Esophagus squamous epithelium (tissue), 5 donors: Measurements from ENCODE around the gene MLPH. TPM values are rescaled to one million over a fixed set of nuclear protein-coding genes. Genes with fewer than 3 reads are reported as not detected.
A peak's percentile ranks its signal among the peaks of the same experiment; 100 is the strongest.

ENCODE experiments used
- DNase-seq: peaks from one replicate; lab custom pipeline; 2025; lab: John Stamatoyannopoulos, UW
- H3K27ac ChIP-seq, 4 donors: fragments of 200-600 bp; sonication (generic); one replicate each; pipeline ENCODE4 v1.5.1; 2016 to 2019; ENCODE audit warnings: mild to moderate bottlenecking in 1 of 4
- H3K27me3 ChIP-seq, 4 donors: fragments of 200-600 bp; sonication (generic); 1 replicate in 3 of 4; 2 replicates in 1 of 4; pipeline versions ENCODE4 v1.5.1 to v1.6.0; 2017 to 2021; ENCODE audit warnings: antibody characterized with exemption in 1 of 4
- H3K36me3 ChIP-seq, 3 donors: fragments of 200-600 bp; sonication (generic); one replicate each; pipeline ENCODE4 v1.5.1; 2016 to 2019
- H3K4me1 ChIP-seq, 3 donors: fragments of 200-600 bp; sonication (generic); one replicate each; pipeline ENCODE4 v1.5.1; 2017 to 2019
- H3K4me3 ChIP-seq, 4 donors: fragments of 200-600 bp; sonication (generic); 1 replicate in 3 of 4; 2 replicates in 1 of 4; pipeline ENCODE4 v1.5.1; 2016 to 2019; ENCODE audit warnings: mild to moderate bottlenecking in 2 of 4, moderate library complexity in 1 of 4
- H3K9me3 ChIP-seq, 3 donors: fragments of 200-600 bp; sonication (generic); one replicate each; pipeline ENCODE4 v1.5.1; 2016 to 2019
- POLR2A ChIP-seq, 4 donors: fragments of 450-650 bp; IDR thresholded peaks; one replicate each; pipeline ENCODE4 v1.6.1; 2017; ENCODE audit warnings: antibody characterized with exemption in 4 of 4, mild to moderate bottlenecking in 4 of 4, moderate library complexity in 3 of 4
- WGBS, 2 donors: methylation state at CpG; one replicate each; pipeline ENCODE4 v1.1.5; 2018; 5-methylcytosine and 5-hydroxymethylcytosine counted together
- intact Hi-C: fragments of 100-400 bp; cut with DNase I; formaldehyde crosslinking; loops from one replicate; pipeline ENCODE4 v1.15.0; 2022
- total RNA-seq, 4 donors: library from RNA; depleted of rRNA; stranded (reverse); fragments of >200 nt; gene quantifications; one replicate each; pipeline ENCODE4 v1.1.0, GENCODE V29; 2016
- TF ChIP-seq, protein P1 (sequence below), 6 experiments: fragments of 450-650 bp in 4 of 6; fragments of 200-600 bp in 2 of 6; sonication (generic) in 2 of 6; IDR thresholded peaks; one replicate each; pipeline ENCODE4 v1.5.1; 2016 to 2019; ENCODE audit warnings: antibody characterized with exemption in 6 of 6, mild to moderate bottlenecking in 4 of 6, moderate library complexity in 4 of 6
- donor health status: DM: yes; HTN: yes; CAD: no.

MLPH gene
- total RNA-seq, 4 donors from 2014 or later: 1.8 to 10.5 (median 7.6) TPM

DNA sequence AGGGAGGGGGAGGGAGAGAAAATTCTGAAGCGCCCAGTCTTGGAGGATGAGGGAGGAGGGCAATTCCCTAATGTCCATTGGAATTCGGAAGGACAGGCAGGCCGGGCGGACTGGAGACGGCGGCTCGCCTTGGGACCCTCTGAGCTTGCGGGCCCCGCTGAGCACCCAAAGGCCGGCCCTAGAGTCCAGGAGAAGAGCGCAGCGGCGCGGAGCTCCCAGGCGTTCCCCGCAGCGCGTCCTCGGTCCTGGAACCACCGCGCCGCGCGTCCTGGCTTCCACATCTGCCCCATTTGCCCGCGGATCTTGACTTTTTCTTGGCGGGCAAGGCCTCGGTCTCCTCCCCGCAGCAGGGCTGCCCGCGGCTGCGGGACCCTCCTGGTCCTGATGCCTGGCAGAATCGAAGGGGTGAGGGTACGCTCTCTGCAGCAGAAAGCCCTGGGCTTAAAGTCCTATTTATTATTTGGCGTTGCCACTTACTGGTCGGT is 675 bp upstream of the MLPH start:
- 9 to 23% methylated on average over 24 to 28 of the region's 36 CpGs for WGBS, 2 donors
- intact Hi-C loops: no loop called here
- TF ChIP-seq, protein P1, sequence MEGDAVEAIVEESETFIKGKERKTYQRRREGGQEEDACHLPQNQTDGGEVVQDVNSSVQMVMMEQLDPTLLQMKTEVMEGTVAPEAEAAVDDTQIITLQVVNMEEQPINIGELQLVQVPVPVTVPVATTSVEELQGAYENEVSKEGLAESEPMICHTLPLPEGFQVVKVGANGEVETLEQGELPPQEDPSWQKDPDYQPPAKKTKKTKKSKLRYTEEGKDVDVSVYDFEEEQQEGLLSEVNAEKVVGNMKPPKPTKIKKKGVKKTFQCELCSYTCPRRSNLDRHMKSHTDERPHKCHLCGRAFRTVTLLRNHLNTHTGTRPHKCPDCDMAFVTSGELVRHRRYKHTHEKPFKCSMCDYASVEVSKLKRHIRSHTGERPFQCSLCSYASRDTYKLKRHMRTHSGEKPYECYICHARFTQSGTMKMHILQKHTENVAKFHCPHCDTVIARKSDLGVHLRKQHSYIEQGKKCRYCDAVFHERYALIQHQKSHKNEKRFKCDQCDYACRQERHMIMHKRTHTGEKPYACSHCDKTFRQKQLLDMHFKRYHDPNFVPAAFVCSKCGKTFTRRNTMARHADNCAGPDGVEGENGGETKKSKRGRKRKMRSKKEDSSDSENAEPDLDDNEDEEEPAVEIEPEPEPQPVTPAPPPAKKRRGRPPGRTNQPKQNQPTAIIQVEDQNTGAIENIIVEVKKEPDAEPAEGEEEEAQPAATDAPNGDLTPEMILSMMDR (IDR thresholded peaks at IDR 0.05): no peak
- no peak for TF ChIP-seq POLR2A (IDR thresholded peaks at IDR 0.05)
- peak overlapping the region in 2 of 4 donors; percentile 2 to 83 for H3K27ac ChIP-seq
- H3K9me3 ChIP-seq: peaks cover 0 to 5% (median 3%) of the 10 kb centered on the region in 3 donors
- DNase-seq: no peak
- no peaks in the 10 kb centered on the region for H3K36me3 ChIP-seq
- H3K4me3 ChIP-seq: peak overlapping the region; percentile 29 to 69 (median 48)
- H3K27me3 ChIP-seq: peaks cover 0 to 38% (median 0%) of the 10 kb centered on the region in 4 donors
- peaks cover 20 to 69% (median 23%) of the 10 kb centered on the region in 3 donors for H3K4me1 ChIP-seq

- Histone ChIP-seq H3K4me1 (peaks cover 20 to 61% (median 23%) of the 10 kb centered on the region in 3 donors), H3K4me3 (peak overlapping the region; percentile 29 to 69 (median 48)), H3K9me3 (peaks cover 0 to 16% (median 14%) of the 10 kb centered on the region in 3 donors), H3K27me3 (peaks cover 0 to 38% (median 0%) of the 10 kb centered on the region in 4 donors), H3K27ac (peak overlapping the region in 3 of 4 donors; percentile 55 to 83 (median 61)), H3K36me3 (no peaks in the 10 kb centered on the region)
- TF ChIP-seq POLR2A (IDR thresholded peaks at IDR 0.05): no peak
- TF ChIP-seq, protein P1 (IDR thresholded peaks at IDR 0.05): no peak
- intact Hi-C loops: no loop called here
- DNase-seq: no peak
- WGBS, 2 donors: 55% methylated on average over 10 of the region's 14 CpGs; no CpG with 5 or more reads in 1 of the 2 donors
Observed at GRCh38 chr2:237487496-237487895, 445 bp downstream of the MLPH start.

DNA sequence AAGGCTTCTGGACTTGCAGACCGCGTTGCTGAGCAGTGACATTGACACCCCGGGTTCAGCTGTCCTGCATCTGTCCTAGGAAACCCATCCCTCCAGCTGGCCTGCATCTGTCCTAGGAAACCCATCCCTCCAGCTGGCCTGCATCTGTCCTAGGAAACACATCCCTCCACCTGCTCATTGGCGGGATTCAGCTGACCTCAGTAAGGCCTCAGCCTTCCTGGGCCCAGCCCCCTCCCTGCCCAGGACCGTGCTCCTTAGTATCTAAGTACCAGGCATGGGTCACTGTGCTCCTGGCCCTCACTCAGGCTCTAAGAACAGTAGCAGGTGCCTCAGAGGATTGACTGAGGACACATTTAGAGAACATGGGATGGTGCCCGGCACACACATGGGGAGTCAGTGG is 1.2 kb downstream of the MLPH start:
- no peaks in the 10 kb centered on the region for H3K36me3 ChIP-seq
- no peak for DNase-seq
- intact Hi-C loops: no loop called here
- peaks cover 17 to 53% (median 23%) of the 10 kb centered on the region in 3 donors for H3K4me1 ChIP-seq
- peaks cover 0 to 17% (median 17%) of the 10 kb centered on the region in 3 donors for H3K9me3 ChIP-seq
- H3K27me3 ChIP-seq: peaks cover 0 to 38% (median 0%) of the 10 kb centered on the region in 4 donors
- H3K4me3 ChIP-seq: peak overlapping the region in 1 of 4 donors; percentile 69
- H3K27ac ChIP-seq: peak overlapping the region in 1 of 4 donors; percentile 83
- 80 to 88% methylated on average over 4 to 6 of the region's 6 CpGs for WGBS, 2 donors
- no peak for TF ChIP-seq POLR2A (IDR thresholded peaks at IDR 0.05)

DNA sequence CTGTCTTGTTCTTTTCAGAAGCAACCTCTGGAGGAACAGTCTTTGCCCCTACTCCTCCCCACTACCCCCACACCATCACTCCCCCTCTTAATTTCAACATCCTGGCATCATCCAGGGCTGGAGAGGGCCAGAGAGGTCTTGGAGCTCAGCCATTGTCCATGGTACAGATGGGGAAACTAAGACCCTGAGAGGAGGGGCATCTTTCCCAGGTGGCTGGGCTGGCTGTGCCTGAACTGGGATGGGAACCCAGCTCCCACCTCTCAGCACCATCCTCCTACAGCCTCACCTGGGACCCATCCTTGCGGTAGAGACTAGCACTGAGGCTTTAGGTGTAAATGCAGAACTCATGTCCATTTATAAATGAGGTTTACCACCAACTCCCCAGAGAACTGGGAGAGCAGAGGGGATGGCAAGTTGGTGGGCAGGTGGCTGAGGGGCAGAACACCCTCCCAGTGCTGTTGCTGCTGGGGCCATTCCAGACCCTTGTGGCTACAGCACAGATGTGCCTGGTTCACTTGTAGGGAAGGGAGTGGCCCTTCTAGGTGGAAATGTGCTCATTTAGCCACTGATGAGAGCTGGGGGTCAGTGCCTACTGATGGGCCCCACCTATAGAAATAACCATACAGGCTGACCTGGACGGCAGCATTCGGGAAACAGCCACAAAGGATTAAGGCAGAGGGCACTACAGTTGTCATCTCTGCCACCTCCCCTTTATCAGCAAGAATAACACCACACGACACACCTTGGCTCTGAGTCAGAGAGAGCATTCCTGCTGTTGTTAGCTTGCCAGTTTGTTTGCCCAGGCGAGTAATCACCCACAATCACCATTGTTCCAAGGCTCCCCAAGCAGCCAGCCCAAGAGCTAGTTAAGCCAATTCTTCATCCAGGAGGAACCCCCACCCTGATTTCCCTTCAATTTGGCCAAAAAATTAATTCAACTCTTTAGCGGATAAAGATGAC is 2.1 kb downstream of the MLPH start:
- peaks cover 17 to 49% (median 23%) of the 10 kb centered on the region in 3 donors for H3K4me1 ChIP-seq
- DNase-seq: no peak
- peaks cover 0 to 38% (median 0%) of the 10 kb centered on the region in 4 donors for H3K27me3 ChIP-seq
- peaks cover 0 to 17% (median 17%) of the 10 kb centered on the region in 3 donors for H3K9me3 ChIP-seq
- peak overlapping the region in 1 of 4 donors; percentile 69 for H3K4me3 ChIP-seq
- WGBS, 2 donors: 41 to 76% methylated on average over 4 to 5 of the region's 6 CpGs
- H3K36me3 ChIP-seq: no peaks in the 10 kb centered on the region
- intact Hi-C loops: no loop called here
- TF ChIP-seq POLR2A (IDR thresholded peaks at IDR 0.05): no peak
- TF ChIP-seq, protein P1 (IDR thresholded peaks at IDR 0.05): no peak
- H3K27ac ChIP-seq: peak overlapping the region; percentile 56 to 87 (median 70)

GRCh38 chr2:237490009-237490711 is 3.1 kb downstream of the MLPH start:
- Histone ChIP-seq H3K27me3 (peaks cover 0 to 29% (median 0%) of the 10 kb centered on the region in 4 donors), H3K27ac (peak overlapping the region; percentile 56 to 87 (median 70)), H3K9me3 (peaks cover 0 to 17% (median 17%) of the 10 kb centered on the region in 3 donors), H3K4me1 (peaks cover 17 to 49% (median 23%) of the 10 kb centered on the region in 3 donors), H3K36me3 (no peaks in the 10 kb centered on the region), H3K4me3 (peak overlapping the region in 1 of 4 donors; percentile 10)
- no peak for DNase-seq
- TF ChIP-seq, protein P1 (IDR thresholded peaks at IDR 0.05): no peak
- TF ChIP-seq POLR2A (IDR thresholded peaks at IDR 0.05): no peak
- intact Hi-C loops: no loop called here
- 55 to 72% methylated on average over 2 to 8 of the region's 8 CpGs for WGBS, 2 donors
